Measurements from ENCODE around the gene TXNDC17.
"Not testable (repeated sequence)": the region's sequence is repeated elsewhere in the genome, so short reads cannot be mapped to it uniquely, and the experiment has no call there.

TXNDC17 gene

GRCh38 chr17:6683730-6684459 lies 43.0 kb downstream of the TXNDC17 start:
- no peak for DNase-seq (ENCODE audit: low spot score)

- no peak for DNase-seq (ENCODE audit: low spot score)
Measured at GRCh38 chr17:6684460-6684783, 43.6 kb downstream of the TXNDC17 start.

- no peak for DNase-seq (ENCODE audit: low spot score)
Measured at GRCh38 chr17:6684881-6685767, 44.3 kb downstream of the TXNDC17 start.

- no peak for DNase-seq (ENCODE audit: low spot score)
Measured at GRCh38 chr17:6686026-6686425, 45.2 kb downstream of the TXNDC17 start.

GRCh38 chr17:6688944-6689343 lies 48.1 kb downstream of the TXNDC17 start:
- DNase-seq (ENCODE audit: low spot score) = no peak

- DNase-seq (ENCODE audit: low spot score) = no peak
Measured at GRCh38 chr17:6690641-6691040, 49.8 kb downstream of the TXNDC17 start.

- no peak for DNase-seq (ENCODE audit: low spot score)
Measured at GRCh38 chr17:6691546-6691945, 50.7 kb downstream of the TXNDC17 start.

- DNase-seq (ENCODE audit: low spot score) = not testable (repeated sequence)
Measured at GRCh38 chr17:6691958-6692357, 51.1 kb downstream of the TXNDC17 start.

All from pons (tissue), 1 donor.